Measurements from ENCODE around the gene PPWD1. TPM values are rescaled to one million over a fixed set of nuclear protein-coding genes. Genes with fewer than 3 reads are reported as not detected.
A peak's percentile ranks its signal among the peaks of the same experiment; 100 is the strongest.

Gene PPWD1
- total RNA-seq, 4 donors from 2014 or later, result 24.4 to 48.6 (median 30.0) TPM

DNA sequence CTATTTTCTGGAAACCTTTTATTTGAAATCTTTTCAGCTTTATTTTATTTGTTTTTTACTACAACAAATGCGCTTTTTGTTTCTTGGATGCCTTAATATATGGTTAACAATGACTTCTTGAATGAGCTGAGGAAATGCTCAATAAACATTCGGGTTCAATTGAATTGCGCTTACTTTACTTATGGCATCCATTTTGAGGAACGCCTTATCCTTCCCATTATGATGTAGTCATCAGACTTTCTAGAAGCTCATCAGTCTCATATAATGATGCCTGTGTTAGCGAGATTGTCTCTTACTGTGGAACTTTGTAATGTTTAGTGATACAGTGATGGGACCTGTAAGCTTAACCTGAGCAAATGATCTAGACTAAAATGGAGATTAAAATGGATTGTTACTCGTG, 62.6 kb downstream of the PPWD1 start:
- H3K36me3 ChIP-seq, result peaks cover 0 to 14% (median 5%) of the 10 kb centered on the region in 4 donors
- intact Hi-C loops (cut with DNase I), result no loop called here
- H3K27me3 ChIP-seq, result no peaks in the 10 kb centered on the region
- H3K4me3 ChIP-seq, result peak overlapping the region; percentile 67 to 98 (median 74)
- H3K4me1 ChIP-seq, result peaks cover 34 to 46% (median 39%) of the 10 kb centered on the region in 4 donors
- DNase-seq (ENCODE audit: extremely low spot score), result no peak
- WGBS, result 68% methylated on average over 6 of the region's 6 CpGs
- TF ChIP-seq, protein P1, sequence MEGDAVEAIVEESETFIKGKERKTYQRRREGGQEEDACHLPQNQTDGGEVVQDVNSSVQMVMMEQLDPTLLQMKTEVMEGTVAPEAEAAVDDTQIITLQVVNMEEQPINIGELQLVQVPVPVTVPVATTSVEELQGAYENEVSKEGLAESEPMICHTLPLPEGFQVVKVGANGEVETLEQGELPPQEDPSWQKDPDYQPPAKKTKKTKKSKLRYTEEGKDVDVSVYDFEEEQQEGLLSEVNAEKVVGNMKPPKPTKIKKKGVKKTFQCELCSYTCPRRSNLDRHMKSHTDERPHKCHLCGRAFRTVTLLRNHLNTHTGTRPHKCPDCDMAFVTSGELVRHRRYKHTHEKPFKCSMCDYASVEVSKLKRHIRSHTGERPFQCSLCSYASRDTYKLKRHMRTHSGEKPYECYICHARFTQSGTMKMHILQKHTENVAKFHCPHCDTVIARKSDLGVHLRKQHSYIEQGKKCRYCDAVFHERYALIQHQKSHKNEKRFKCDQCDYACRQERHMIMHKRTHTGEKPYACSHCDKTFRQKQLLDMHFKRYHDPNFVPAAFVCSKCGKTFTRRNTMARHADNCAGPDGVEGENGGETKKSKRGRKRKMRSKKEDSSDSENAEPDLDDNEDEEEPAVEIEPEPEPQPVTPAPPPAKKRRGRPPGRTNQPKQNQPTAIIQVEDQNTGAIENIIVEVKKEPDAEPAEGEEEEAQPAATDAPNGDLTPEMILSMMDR (IDR thresholded peaks at IDR 0.05), result no peak
- TF ChIP-seq POLR2AphosphoS5 (IDR thresholded peaks at IDR 0.05) (no peak), EP300 (IDR thresholded peaks at IDR 0.05) (no peak), POLR2A (IDR thresholded peaks at IDR 0.05; ENCODE audit: low read depth) (no peak)
- no peaks in the 10 kb centered on the region for H3K9me3 ChIP-seq
- peak overlapping the region in 2 of 4 donors; percentile 82 to 84 for H3K27ac ChIP-seq (replicated peaks in 1 of 4)

DNA sequence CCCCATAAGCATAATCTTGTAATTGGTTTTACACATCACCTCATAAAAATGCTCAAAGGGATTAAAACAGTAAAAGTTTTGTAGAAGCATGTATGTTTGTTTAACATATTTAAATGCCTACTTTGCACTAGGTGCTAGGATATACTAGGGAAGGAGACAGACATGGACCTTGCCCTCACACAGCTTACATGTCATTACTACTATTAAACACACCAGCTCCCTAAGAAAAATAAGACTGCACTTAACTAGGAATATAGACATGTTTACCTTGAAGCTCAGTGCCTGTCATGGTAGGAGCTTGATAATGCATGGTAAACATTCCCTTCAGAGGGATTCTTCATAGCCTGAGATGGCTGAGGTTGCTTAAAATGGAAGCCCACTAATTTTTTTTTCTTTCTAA, 67.9 kb downstream of the PPWD1 start:
- H3K27me3 ChIP-seq, result no peaks in the 10 kb centered on the region
- DNase-seq (ENCODE audit: extremely low spot score), result no peak
- H3K4me3 ChIP-seq, result no peak overlapping the region
- intact Hi-C loops (cut with DNase I), result no loop called here
- no peak overlapping the region for H3K27ac ChIP-seq (replicated peaks in 1 of 4)
- H3K4me1 ChIP-seq, result peaks cover 3 to 9% (median 8%) of the 10 kb centered on the region in 4 donors
- H3K9me3 ChIP-seq, result no peaks in the 10 kb centered on the region
- no peak for TF ChIP-seq POLR2A (IDR thresholded peaks at IDR 0.05; ENCODE audit: low read depth)
- no peak for TF ChIP-seq EP300 (IDR thresholded peaks at IDR 0.05)
- peaks cover 0 to 18% (median 9%) of the 10 kb centered on the region in 4 donors for H3K36me3 ChIP-seq

Small RNAs within 50 kb of the gene (small RNA-seq; reads per million reads assigned to genes)
- gene RNU6-540P, result 0 reads per million in 3 donors

Other genes starting within 250 kb of the PPWD1 start
- gene ADAMTS6, start 81.4 kb upstream of the PPWD1 start, total RNA-seq, result 1 to 10 TPM; 1.4 to 4.2 (median 2.7) TPM
- 1 to 10 TPM in 1 of 4 donors, under 1 TPM in 1, not detected in 2; 0.57 to 1.2 TPM for gene CENPK, start 128 bp upstream of the PPWD1 start, total RNA-seq
- gene TRIM23, start 61.0 kb downstream of the PPWD1 start, total RNA-seq, result 10 to 100 TPM; 16.2 to 29.5 (median 17.6) TPM
- gene SHLD3, start 61.7 kb downstream of the PPWD1 start, total RNA-seq, result 1 to 10 TPM in 3 of 4 donors, under 1 TPM in 1; 0.86 to 3.3 (median 2.2) TPM
- 10 to 100 TPM; 15.4 to 29.5 (median 16.7) TPM for gene TRAPPC13, start 61.7 kb downstream of the PPWD1 start, total RNA-seq
- 10 to 100 TPM; 11.4 to 16.5 (median 14.4) TPM for gene SGTB, start 158.8 kb downstream of the PPWD1 start, total RNA-seq
- gene NLN, start 158.9 kb downstream of the PPWD1 start, total RNA-seq, result 10 to 100 TPM in 1 of 4 donors, 1 to 10 TPM in 3; 8.7 to 11.9 (median 9.1) TPM